Tibial nerve (tissue), 4 donors: ENCODE measurements around the gene JUN. TPM values are rescaled to one million over a fixed set of nuclear protein-coding genes. Genes with fewer than 3 reads are reported as not detected.

Experiments
- total RNA-seq, 4 donors: library from RNA; depleted of rRNA; stranded (reverse); fragments of >200 nt; gene quantifications; one replicate each; pipeline ENCODE4 v1.1.0, GENCODE V29; 2016

JUN gene
- total RNA-seq, 4 donors from 2014 or later: 169 to 267 (median 192) TPM

Other genes with a start within 250 kb of the JUN start
- 10 to 100 TPM; 17.1 to 32.2 (median 29.0) TPM for gene OMA1, start 237.3 kb downstream of the JUN start, total RNA-seq
- 10 to 100 TPM in 1 of 4 donors, 1 to 10 TPM in 3; 5.3 to 11.6 (median 7.9) TPM for gene TACSTD2, start 206.8 kb downstream of the JUN start, total RNA-seq
- gene MYSM1, start 84.0 kb downstream of the JUN start, total RNA-seq: 10 to 100 TPM; 25.3 to 36.9 (median 27.2) TPM